Left ventricle myocardium superior (tissue), 1 donor: ENCODE results near the gene SYN1. TPM values are rescaled to one million over a fixed set of nuclear protein-coding genes. Genes with fewer than 3 reads are reported as not detected.
"Not testable (repeated sequence)": the region's sequence is repeated elsewhere in the genome, so short reads cannot be mapped to it uniquely, and the experiment has no call there.

Experiments
- ATAC-seq: fragments of 200-7000 bp; cut with Tn5 transposase; one replicate; pipeline ENCODE4 v1.9.1; 2020; ENCODE audit warnings: mild to moderate bottlenecking, moderate library complexity
- DNase-seq: peaks from one replicate; pipeline ENCODE4 v3.0.0-alpha.2; 2020
- intact Hi-C: fragments of 100-400 bp; cut with micrococcal nuclease; formaldehyde crosslinking; loops from one replicate; pipeline ENCODE4 v1.11.0; 2022
- total RNA-seq: library from RNA; stranded (reverse); fragmentation: NEBNext Ultra II Directional; extraction: Animal tissue kit (Norgen Biotek cat#: 25700); gene quantifications from one replicate; pipeline ENCODE4 v1.2.1, GENCODE V29; 2021
- donor health status: DM: no; HTN: yes; CAD: no; lungs with severe emphysema.

Gene SYN1
- total RNA-seq, 1 donor from 2014 or later = 9.4 TPM

GRCh38 chrX:47608130-47608810 is 11.4 kb downstream of the SYN1 start:
- DNase-seq (no peak), ATAC-seq (no peak)
- intact Hi-C loops = no loop called here

GRCh38 chrX:47607091-47607490 is 12.6 kb downstream of the SYN1 start:
- no peak for ATAC-seq
- intact Hi-C loops = no loop called here
- DNase-seq = no peak

GRCh38 chrX:47605024-47605423 is 14.6 kb downstream of the SYN1 start:
- intact Hi-C loops = no loop called here
- ATAC-seq (no peak), DNase-seq (no peak)

- DNase-seq, intact Hi-C loops, ATAC-seq: not testable (repeated sequence)
Measured at GRCh38 chrX:47603125-47603524, 16.5 kb downstream of the SYN1 start.

GRCh38 chrX:47597222-47597621 is 22.4 kb downstream of the SYN1 start:
- ATAC-seq (no peak), DNase-seq (no peak)
- intact Hi-C loops = no loop called here

- intact Hi-C loops = no loop called here
- no peak for ATAC-seq
- no peak for DNase-seq
Measured at GRCh38 chrX:47596256-47596655, 23.4 kb downstream of the SYN1 start.

- intact Hi-C loops = no loop called here
- DNase-seq = no peak
- peak; percentile 87 for ATAC-seq
Measured at GRCh38 chrX:47595716-47596251, 23.9 kb downstream of the SYN1 start.

GRCh38 chrX:47593522-47593921 is 26.1 kb downstream of the SYN1 start:
- DNase-seq = no peak
- no peak for ATAC-seq
- intact Hi-C loops = no loop called here

GRCh38 chrX:47590984-47591383 is 28.7 kb downstream of the SYN1 start:
- no peak for ATAC-seq
- DNase-seq = no peak
- intact Hi-C loops = no loop called here

- intact Hi-C loops = no loop called here
- ATAC-seq = no peak
Measured at GRCh38 chrX:47587906-47588735, 31.5 kb downstream of the SYN1 start.

GRCh38 chrX:47587091-47587891 is 32.4 kb downstream of the SYN1 start:
- DNase-seq (no peak), ATAC-seq (no peak)
- intact Hi-C loops = no loop called here

More at GRCh38 chrX:47587906-47588735, 31.5 kb downstream of the SYN1 start:
- DNase-seq = no peak

GRCh38 chrX:47586043-47586787 is 33.4 kb downstream of the SYN1 start:
- DNase-seq (no peak), ATAC-seq (no peak)
- intact Hi-C loops = no loop called here

- intact Hi-C loops = no loop called here
- ATAC-seq = no peak
- no peak for DNase-seq
Measured at GRCh38 chrX:47585273-47585672, 34.4 kb downstream of the SYN1 start.

- DNase-seq (no peak), ATAC-seq (no peak)
- intact Hi-C loops = no loop called here
Measured at GRCh38 chrX:47584714-47585113, 34.9 kb downstream of the SYN1 start.

GRCh38 chrX:47583240-47583861 is 36.3 kb downstream of the SYN1 start:
- no peak for DNase-seq
- intact Hi-C loops = no loop called here
- no peak for ATAC-seq

GRCh38 chrX:47581731-47582647 is 37.7 kb downstream of the SYN1 start, which contains the start of gene TIMP1:
Gene TIMP1, plus strand, starts transcription at chrX:47582436. Its CDS starts 980 bp downstream, at chrX:47583416.
- peak; percentile 89 for DNase-seq
- peak; percentile 97 for ATAC-seq
- intact Hi-C loops = no loop called here

- intact Hi-C loops = no loop called here
- DNase-seq (no peak), ATAC-seq (no peak)
Measured at GRCh38 chrX:47579537-47579936, 40.1 kb downstream of the SYN1 start.
